ENCODE data around the gene ARL2BP. TPM values are rescaled to one million over a fixed set of nuclear protein-coding genes. Genes with fewer than 3 reads are reported as not detected.

ARL2BP gene
- total RNA-seq, 1 experiment from 2014 or later: 94.4 TPM

DNA sequence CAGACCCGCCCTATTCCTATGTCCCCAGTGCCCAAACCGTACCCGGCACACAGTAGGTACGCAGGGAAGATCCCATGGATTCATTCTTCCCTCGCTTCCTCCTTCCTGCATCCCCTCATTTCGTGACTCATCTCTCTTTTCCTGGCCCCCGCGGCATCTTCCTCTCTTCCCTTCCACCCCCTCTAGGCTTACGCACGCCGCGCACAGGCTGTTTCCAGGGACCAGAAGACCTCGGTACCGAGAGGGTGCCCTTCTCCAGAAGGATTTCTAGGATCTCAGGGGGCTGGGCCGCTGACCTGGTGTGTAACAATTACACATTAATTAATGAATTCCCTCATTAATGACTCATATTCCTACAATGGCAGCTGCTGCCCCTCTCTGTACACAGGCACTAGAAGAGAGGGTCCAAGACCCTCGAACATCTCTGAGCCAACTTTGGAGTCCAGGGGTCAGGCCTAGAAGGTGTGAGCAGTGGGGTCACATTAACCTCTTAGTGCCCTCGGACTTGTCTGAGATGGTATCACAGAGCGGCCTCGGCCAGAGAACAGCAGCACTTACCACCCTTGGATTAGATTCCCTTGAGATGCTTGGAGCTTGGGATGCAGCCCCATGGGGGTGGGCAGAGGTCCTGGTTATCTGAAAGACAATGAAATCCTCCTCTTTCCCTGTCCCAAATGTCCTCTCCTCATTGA is 56.2 kb downstream of the ARL2BP start:
- Mint-ChIP-seq H3K9me3 (ENCODE audit: unreplicated experiment) (no peaks in the 10 kb centered on the region), H3K27ac (ENCODE audit: low read depth, unreplicated experiment) (no peak overlapping the region), H3K4me3 (ENCODE audit: unreplicated experiment) (no peak overlapping the region), H3K27me3 (ENCODE audit: insufficient read depth, unreplicated experiment) (no peaks in the 10 kb centered on the region), H3K36me3 (ENCODE audit: insufficient read depth, unreplicated experiment) (no peaks in the 10 kb centered on the region), H3K4me1 (ENCODE audit: insufficient read depth, unreplicated experiment) (no peaks in the 10 kb centered on the region)
- TF ChIP-seq, protein P1, sequence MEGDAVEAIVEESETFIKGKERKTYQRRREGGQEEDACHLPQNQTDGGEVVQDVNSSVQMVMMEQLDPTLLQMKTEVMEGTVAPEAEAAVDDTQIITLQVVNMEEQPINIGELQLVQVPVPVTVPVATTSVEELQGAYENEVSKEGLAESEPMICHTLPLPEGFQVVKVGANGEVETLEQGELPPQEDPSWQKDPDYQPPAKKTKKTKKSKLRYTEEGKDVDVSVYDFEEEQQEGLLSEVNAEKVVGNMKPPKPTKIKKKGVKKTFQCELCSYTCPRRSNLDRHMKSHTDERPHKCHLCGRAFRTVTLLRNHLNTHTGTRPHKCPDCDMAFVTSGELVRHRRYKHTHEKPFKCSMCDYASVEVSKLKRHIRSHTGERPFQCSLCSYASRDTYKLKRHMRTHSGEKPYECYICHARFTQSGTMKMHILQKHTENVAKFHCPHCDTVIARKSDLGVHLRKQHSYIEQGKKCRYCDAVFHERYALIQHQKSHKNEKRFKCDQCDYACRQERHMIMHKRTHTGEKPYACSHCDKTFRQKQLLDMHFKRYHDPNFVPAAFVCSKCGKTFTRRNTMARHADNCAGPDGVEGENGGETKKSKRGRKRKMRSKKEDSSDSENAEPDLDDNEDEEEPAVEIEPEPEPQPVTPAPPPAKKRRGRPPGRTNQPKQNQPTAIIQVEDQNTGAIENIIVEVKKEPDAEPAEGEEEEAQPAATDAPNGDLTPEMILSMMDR (IDR thresholded peaks at IDR 0.05; ENCODE audit: unreplicated experiment): no peak
- BruUV-seq (replicated peaks): no TSS peak
- DNase-seq (ENCODE audit: unreplicated experiment): no peak
- ChIA-PET CTCF (interaction anchor here (0.6 to 11.3 kb wide), 15 partner anchors 13 to 508 kb away, joined by 3 to 211 read pairs (median 4); no protein-coding TSS in a partner anchor), POLR2A (interaction anchor here (0.6 to 4.1 kb wide), 9 partner anchors 24 to 222 kb away, joined by 3 to 42 read pairs (median 7); partner anchors contain the start of genes ARL2BP, PSME3IP1 and RSPRY1)
- intact Hi-C loops (cut with micrococcal nuclease): loop anchor here (2.0 kb wide), 1 partner anchor 24 kb away; no protein-coding TSS in a partner anchor

Other genes with a start within 250 kb of the ARL2BP start
- gene CPNE2, start 152.7 kb upstream of the ARL2BP start, total RNA-seq (2022): 6.7 and 9.6 TPM in 2 replicates
- gene PSME3IP1, start 59.2 kb upstream of the ARL2BP start, total RNA-seq (2022): 100 and 107 TPM in 2 replicates
- 55.9 and 62.0 TPM in 2 replicates for gene RSPRY1, start 58.9 kb upstream of the ARL2BP start, total RNA-seq (2022)
- gene PLLP, start 39.4 kb downstream of the ARL2BP start, total RNA-seq (2022): 3.9 and 6.1 TPM in 2 replicates
- not detected in 2 replicates for gene CCL22, start 113.5 kb downstream of the ARL2BP start, total RNA-seq (2022)
- gene CX3CL1, start 127.2 kb downstream of the ARL2BP start, total RNA-seq (2022): not detected in 2 replicates
- not detected in 2 replicates for gene CCL17, start 159.5 kb downstream of the ARL2BP start, total RNA-seq (2022)
- 99.9 and 105 TPM in 2 replicates for gene CIAPIN1, start 202.1 kb downstream of the ARL2BP start, total RNA-seq (2022)
- gene COQ9, start 202.2 kb downstream of the ARL2BP start, total RNA-seq (2022): 72.5 and 80.8 TPM in 2 replicates
- 43.3 and 44.8 TPM in 2 replicates for gene POLR2C, start 217.4 kb downstream of the ARL2BP start, total RNA-seq (2022)
- gene DOK4, start 241.2 kb downstream of the ARL2BP start, total RNA-seq (2022): 6.4 and 7.5 TPM in 2 replicates